PC-3 (cell line): ENCODE results near the gene TLDC2.

Source experiments
- EZH2phosphoT487 ChIP-seq: fragments of 300-600 bp; sonication (generic); IDR thresholded peaks from 2 replicates; pipeline ENCODE4 v1.6.1; 2018; ENCODE audit warnings: mild to moderate bottlenecking, antibody characterized with exemption, low read length, borderline replicate concordance
- TF ChIP-seq, protein P1 (sequence below): fragments of 300-600 bp; sonication (generic); conservative IDR thresholded peaks from 2 replicates; pipeline ENCODE4 v1.5.1; 2017; ENCODE audit warnings: antibody characterized with exemption, low read depth, mild to moderate bottlenecking, low read length

- TF ChIP-seq, protein P1, sequence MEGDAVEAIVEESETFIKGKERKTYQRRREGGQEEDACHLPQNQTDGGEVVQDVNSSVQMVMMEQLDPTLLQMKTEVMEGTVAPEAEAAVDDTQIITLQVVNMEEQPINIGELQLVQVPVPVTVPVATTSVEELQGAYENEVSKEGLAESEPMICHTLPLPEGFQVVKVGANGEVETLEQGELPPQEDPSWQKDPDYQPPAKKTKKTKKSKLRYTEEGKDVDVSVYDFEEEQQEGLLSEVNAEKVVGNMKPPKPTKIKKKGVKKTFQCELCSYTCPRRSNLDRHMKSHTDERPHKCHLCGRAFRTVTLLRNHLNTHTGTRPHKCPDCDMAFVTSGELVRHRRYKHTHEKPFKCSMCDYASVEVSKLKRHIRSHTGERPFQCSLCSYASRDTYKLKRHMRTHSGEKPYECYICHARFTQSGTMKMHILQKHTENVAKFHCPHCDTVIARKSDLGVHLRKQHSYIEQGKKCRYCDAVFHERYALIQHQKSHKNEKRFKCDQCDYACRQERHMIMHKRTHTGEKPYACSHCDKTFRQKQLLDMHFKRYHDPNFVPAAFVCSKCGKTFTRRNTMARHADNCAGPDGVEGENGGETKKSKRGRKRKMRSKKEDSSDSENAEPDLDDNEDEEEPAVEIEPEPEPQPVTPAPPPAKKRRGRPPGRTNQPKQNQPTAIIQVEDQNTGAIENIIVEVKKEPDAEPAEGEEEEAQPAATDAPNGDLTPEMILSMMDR: no peak
- TF ChIP-seq EZH2phosphoT487: no peak
Measured at GRCh38 chr20:36927704-36928103, 51.8 kb downstream of the TLDC2 start.
